ENCODE measurements around the gene TAC1.
"Not testable (repeated sequence)": the region's sequence is repeated elsewhere in the genome, so short reads cannot be mapped to it uniquely, and the experiment has no call there.

Gene TAC1

DNA sequence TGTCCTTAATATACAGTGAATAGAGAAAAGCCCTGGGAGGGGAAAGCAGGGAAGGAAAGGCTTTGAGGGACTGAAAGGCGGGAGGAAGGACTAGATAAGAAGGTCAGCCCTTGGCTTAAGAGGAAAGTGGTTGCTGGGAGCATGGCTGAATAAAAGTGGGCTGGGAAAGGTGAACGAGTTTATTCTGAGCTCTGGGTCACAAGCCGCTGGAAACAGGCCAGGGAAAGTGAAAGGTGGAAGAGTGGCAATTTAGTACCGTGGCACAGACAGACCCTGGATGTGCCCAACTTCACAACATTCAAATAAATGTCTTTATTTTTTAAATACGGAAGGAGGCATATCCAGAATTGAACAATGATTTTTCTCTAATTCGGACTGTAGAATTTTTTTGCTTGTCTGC is 39.7 kb downstream of the TAC1 start:
- H3K27ac Mint-ChIP-seq = no peak overlapping the region
- no peak overlapping the region for H3K4me3 Mint-ChIP-seq
- H3K9me3 Mint-ChIP-seq = no peaks in the 10 kb centered on the region
- DNase-seq (ENCODE audit: low spot score in 2 of 2) (no peak), ATAC-seq (no peak)
- no peaks in the 10 kb centered on the region for H3K36me3 Mint-ChIP-seq
- no peaks in the 10 kb centered on the region for H3K4me1 Mint-ChIP-seq

- Mint-ChIP-seq H3K4me3 (no peak overlapping the region), H3K27ac (no peak overlapping the region), H3K4me1 (no peaks in the 10 kb centered on the region), H3K36me3 (no peaks in the 10 kb centered on the region), H3K9me3 (no peaks in the 10 kb centered on the region)
- DNase-seq (ENCODE audit: low spot score in 2 of 2) (no peak), ATAC-seq (no peak)
These were observed 40.4 kb downstream of the TAC1 start for GRCh38 chr7:97772045-97772901.

DNA sequence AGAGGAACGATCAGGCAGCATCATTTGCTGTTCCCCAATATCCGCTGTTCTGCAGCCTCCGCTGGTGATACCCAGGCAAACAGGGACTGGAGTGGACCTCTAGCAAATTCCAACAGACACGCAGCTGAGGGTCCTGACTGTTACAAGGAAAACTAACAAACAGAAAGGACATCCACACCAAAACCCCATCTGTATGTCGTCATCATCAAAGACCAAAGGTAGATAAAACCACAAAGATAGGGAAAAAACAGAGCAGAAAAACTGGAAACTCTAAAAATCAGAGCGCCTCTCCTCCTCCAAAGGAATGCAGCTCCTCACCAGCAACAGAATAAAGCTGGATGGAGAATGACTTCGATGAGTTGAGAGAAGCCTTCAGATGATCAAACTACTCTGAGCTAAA is 54.5 kb downstream of the TAC1 start:
- not testable (repeated sequence) for H3K27ac Mint-ChIP-seq; H3K36me3 Mint-ChIP-seq; ATAC-seq; H3K9me3 Mint-ChIP-seq; DNase-seq (ENCODE audit: low spot score in 2 of 2); H3K4me1 Mint-ChIP-seq; H3K4me3 Mint-ChIP-seq

Measured in stimulated activated effector memory CD8-positive, alpha-beta T cell treated with anti-CD3 and anti-CD28 coated beads, Interleukin-12 subunit alpha, Interleukin-12 subunit beta, amount 100 ng/mL, for 72 hours (primary cell).